GM23248 (cell line): Measurements from ENCODE around the gene CLDN17. TPM values are rescaled to one million over a fixed set of nuclear protein-coding genes. Genes with fewer than 3 reads are reported as not detected.

Experiments used
- DNase-seq: peaks from one replicate; pipeline ENCODE4 v3.0.0-alpha.2; 2015
- H2AFZ ChIP-seq: fragments of 200-600 bp; sonication (generic); 2 replicates; pipeline ENCODE4 v1.6.1; 2016; ENCODE audit warnings: antibody characterized with exemption
- H3F3A ChIP-seq: fragments of 200-600 bp; sonication (generic); 2 replicates; pipeline ENCODE4 v1.6.1; 2016; ENCODE audit warnings: mild to moderate bottlenecking, antibody characterized with exemption, mixed run types; ENCODE audit not compliant: insufficient read depth
- H3K27ac ChIP-seq: fragments of 200-600 bp; sonication (generic); 2 replicates; pipeline ENCODE4 v1.5.1; 2016; ENCODE audit warnings: mild to moderate bottlenecking
- H3K27me3 ChIP-seq: fragments of 200-600 bp; sonication (generic); replicated peaks from 2 replicates; pipeline ENCODE4 v1.6.1; 2016; ENCODE audit warnings: mild to moderate bottlenecking; ENCODE audit not compliant: insufficient read depth
- H3K36me3 ChIP-seq: fragments of 200-600 bp; sonication (generic); 2 replicates; pipeline ENCODE4 v1.6.1; 2016; ENCODE audit warnings: low read depth, mild to moderate bottlenecking
- H3K4me1 ChIP-seq: fragments of 200-600 bp; sonication (generic); 2 replicates; pipeline ENCODE4 v1.6.1; 2016; ENCODE audit warnings: mild to moderate bottlenecking; ENCODE audit not compliant: insufficient read depth
- H3K4me2 ChIP-seq: fragments of 200-600 bp; sonication (generic); one replicate; pipeline ENCODE4 v1.6.1; 2016; ENCODE audit warnings: mild to moderate bottlenecking; ENCODE audit not compliant: unreplicated experiment
- H3K4me3 ChIP-seq: fragments of 200-600 bp; sonication (generic); 2 replicates; pipeline ENCODE4 v1.5.1; 2016; ENCODE audit warnings: mild to moderate bottlenecking
- H3K79me2 ChIP-seq: fragments of 200-600 bp; sonication (generic); 2 replicates; pipeline ENCODE4 v1.6.1; 2016; ENCODE audit warnings: mild to moderate bottlenecking; ENCODE audit not compliant: insufficient read depth
- H3K9ac ChIP-seq: fragments of 200-600 bp; sonication (generic); 2 replicates; pipeline ENCODE4 v1.6.1; 2016; ENCODE audit warnings: mild to moderate bottlenecking
- H3K9me2 ChIP-seq: fragments of 200-600 bp; sonication (generic); 2 replicates; pipeline ENCODE4 v1.6.1; 2016; ENCODE audit warnings: mixed run types, mild to moderate bottlenecking, moderate library complexity; ENCODE audit not compliant: insufficient read depth
- H3K9me3 ChIP-seq: fragments of 200-600 bp; sonication (generic); one replicate; pipeline ENCODE4 v1.6.1; 2017; ENCODE audit warnings: low read depth
- H4K20me1 ChIP-seq: fragments of 200-600 bp; sonication (generic); 2 replicates; pipeline ENCODE4 v1.6.0; 2016; ENCODE audit not compliant: insufficient read depth
- EZH2 ChIP-seq: fragments of 200-600 bp; sonication (generic); IDR thresholded peaks from 2 replicates; pipeline ENCODE4 v1.6.1; 2018; ENCODE audit warnings: antibody characterized with exemption, mild to moderate bottlenecking; ENCODE audit not compliant: insufficient read depth, poor library complexity, severe bottlenecking
- EZH2phosphoT487 ChIP-seq: fragments of 200-600 bp; sonication (generic); IDR thresholded peaks from 2 replicates; pipeline ENCODE4 v1.6.1; 2018; ENCODE audit warnings: antibody characterized with exemption, moderate library complexity, mild to moderate bottlenecking, low read depth; ENCODE audit not compliant: insufficient read depth
- WGBS, 2 experiments: methylation state at CpG; one replicate each; pipeline ENCODE4 v1.1.6; 2015 to 2017; ENCODE audit warnings: low lambda C conversion rate in 2 of 2, low coverage in 1 of 2; ENCODE audit errors: missing lambda C conversion rate in 2 of 2; 5-methylcytosine and 5-hydroxymethylcytosine counted together
- in situ Hi-C: fragments of 300-500 bp; cut with MboI; formaldehyde crosslinking; loops from 2 replicates; pipeline ENCODE4 v1.15.0; 2020
- polyA plus RNA-seq: library from polyadenylated mRNA; unstranded; fragments of >200 nt; fragmentation: Nextera tagmentation; extraction: Ambion mirVana; gene quantifications from 2 replicates; pipeline ENCODE4 v1.2.1, GENCODE V29; 2016
- total RNA-seq: library from RNA; depleted of rRNA; stranded (reverse); fragments of >200 nt; shearing (Covaris generic); gene quantifications from 2 replicates; pipeline ENCODE4 v1.2.3, GENCODE V29; 2014

The CLDN17 gene
- total and polyA plus RNA-seq, 2 experiments from 2014 or later = not detected

- no peaks in the 10 kb centered on the region for H3K79me2 ChIP-seq
- H3K4me3 ChIP-seq = no peak overlapping the region
- no peaks in the 10 kb centered on the region for H4K20me1 ChIP-seq
- H3K9me2 ChIP-seq = no peaks in the 10 kb centered on the region
- no peaks in the 10 kb centered on the region for H3K36me3 ChIP-seq
- WGBS, 2 experiments = 65 to 69% methylated on average over 9 of the region's 9 CpGs
- H3K27ac ChIP-seq = no peak overlapping the region
- H3K4me1 ChIP-seq = no peaks in the 10 kb centered on the region
- no peaks in the 10 kb centered on the region for H3F3A ChIP-seq
- H3K9me3 ChIP-seq = no peaks in the 10 kb centered on the region
- H3K27me3 ChIP-seq = no peaks in the 10 kb centered on the region
- TF ChIP-seq EZH2 (no peak), EZH2phosphoT487 (no peak)
- in situ Hi-C loops = no loop called here
- no peak overlapping the region for H3K9ac ChIP-seq
- H3K4me2 ChIP-seq = no peak overlapping the region
- DNase-seq = no peak
- no peak overlapping the region for H2AFZ ChIP-seq
These were observed 434 bp downstream of the CLDN17 start for GRCh38 chr21:30166171-30166570.

- H3K4me1 ChIP-seq = no peaks in the 10 kb centered on the region
- H3K9ac ChIP-seq = no peak overlapping the region
- no peaks in the 10 kb centered on the region for H3K9me2 ChIP-seq
- H2AFZ ChIP-seq = no peak overlapping the region
- no peaks in the 10 kb centered on the region for H3K79me2 ChIP-seq
- no peaks in the 10 kb centered on the region for H3F3A ChIP-seq
- H3K27ac ChIP-seq = no peak overlapping the region
- no peak overlapping the region for H3K4me3 ChIP-seq
- no peak overlapping the region for H3K4me2 ChIP-seq
- H3K27me3 ChIP-seq = no peaks in the 10 kb centered on the region
- no peak for DNase-seq
- no peaks in the 10 kb centered on the region for H4K20me1 ChIP-seq
- H3K36me3 ChIP-seq = no peaks in the 10 kb centered on the region
- TF ChIP-seq EZH2 (no peak), EZH2phosphoT487 (no peak)
- 24 to 36% methylated on average over 1 of the region's 1 CpG for WGBS, 2 experiments
- in situ Hi-C loops = no loop called here
- H3K9me3 ChIP-seq = no peaks in the 10 kb centered on the region
These were observed 1.8 kb downstream of the CLDN17 start for GRCh38 chr21:30164796-30165195.

GRCh38 chr21:30153697-30154340 lies 12.8 kb downstream of the CLDN17 start:
- Histone ChIP-seq H3K79me2 (no peaks in the 10 kb centered on the region), H3K9ac (no peak overlapping the region), H3K27ac (no peak overlapping the region), H3F3A (no peaks in the 10 kb centered on the region), H3K27me3 (no peaks in the 10 kb centered on the region), H3K9me3 (no peaks in the 10 kb centered on the region), H3K9me2 (no peaks in the 10 kb centered on the region), H2AFZ (no peak overlapping the region), H3K36me3 (no peaks in the 10 kb centered on the region), H3K4me3 (no peak overlapping the region), H3K4me1 (no peaks in the 10 kb centered on the region), H3K4me2 (no peak overlapping the region), H4K20me1 (no peaks in the 10 kb centered on the region)
- no peak for TF ChIP-seq EZH2phosphoT487
- TF ChIP-seq EZH2 = no peak
- DNase-seq = no peak
- in situ Hi-C loops = no loop called here
- WGBS, 2 experiments = 0% methylated on average over 1 of the region's 1 CpG

- in situ Hi-C loops = no loop called here
- TF ChIP-seq EZH2 (no peak), EZH2phosphoT487 (no peak)
- H3K27ac ChIP-seq = no peak overlapping the region
- no peak for DNase-seq
- H3K9me2 ChIP-seq = no peaks in the 10 kb centered on the region
- H3K4me2 ChIP-seq = no peak overlapping the region
- H3K9me3 ChIP-seq = no peaks in the 10 kb centered on the region
- no peak overlapping the region for H3K9ac ChIP-seq
- no peaks in the 10 kb centered on the region for H3K4me1 ChIP-seq
- no peaks in the 10 kb centered on the region for H3K27me3 ChIP-seq
- H3K4me3 ChIP-seq = no peak overlapping the region
- H4K20me1 ChIP-seq = no peaks in the 10 kb centered on the region
- no peaks in the 10 kb centered on the region for H3F3A ChIP-seq
- no peaks in the 10 kb centered on the region for H3K36me3 ChIP-seq
- no peaks in the 10 kb centered on the region for H3K79me2 ChIP-seq
- H2AFZ ChIP-seq = no peak overlapping the region
These were observed 13.8 kb downstream of the CLDN17 start for GRCh38 chr21:30152792-30153191.

GRCh38 chr21:30148906-30149305 lies 17.7 kb downstream of the CLDN17 start:
- Histone ChIP-seq H3K27me3 (no peaks in the 10 kb centered on the region), H3K36me3 (no peaks in the 10 kb centered on the region), H3K4me3 (no peak overlapping the region), H3K27ac (no peak overlapping the region), H3K4me2 (no peak overlapping the region), H3K79me2 (no peaks in the 10 kb centered on the region), H3K9me2 (no peaks in the 10 kb centered on the region), H3K4me1 (no peaks in the 10 kb centered on the region), H3K9me3 (no peaks in the 10 kb centered on the region), H3F3A (no peaks in the 10 kb centered on the region), H2AFZ (no peak overlapping the region), H4K20me1 (no peaks in the 10 kb centered on the region), H3K9ac (no peak overlapping the region)
- 13 to 20% methylated on average over 1 of the region's 1 CpG for WGBS, 2 experiments
- TF ChIP-seq EZH2 = no peak
- no peak for TF ChIP-seq EZH2phosphoT487
- DNase-seq = no peak
- in situ Hi-C loops = no loop called here
